HG03064 (cell line): Measurements from ENCODE around the gene CDH23.

Experiments used
- ATAC-seq: cut with Tn5 transposase; IDR thresholded peaks from one replicate; pipeline ENCODE4 v1.9.1; 2021; ENCODE audit warnings: low read depth; ENCODE audit not compliant: unreplicated experiment

CDH23 gene

GRCh38 chr10:71419002-71419540 is 22.4 kb downstream of the CDH23 start:
- no peak for ATAC-seq

GRCh38 chr10:71419750-71420149 is 23.0 kb downstream of the CDH23 start:
- ATAC-seq, result no peak

- no peak for ATAC-seq
Measured at GRCh38 chr10:71421075-71421434, 24.3 kb downstream of the CDH23 start.

GRCh38 chr10:71423250-71423649 is 26.5 kb downstream of the CDH23 start:
- ATAC-seq, result no peak

- ATAC-seq, result no peak
Measured at GRCh38 chr10:71423901-71424300, 27.2 kb downstream of the CDH23 start.

- ATAC-seq, result no peak
Measured at GRCh38 chr10:71424496-71425194, 27.9 kb downstream of the CDH23 start.

GRCh38 chr10:71426058-71426605 is 29.4 kb downstream of the CDH23 start:
- ATAC-seq, result no peak

GRCh38 chr10:71427246-71427645 is 30.5 kb downstream of the CDH23 start:
- no peak for ATAC-seq

GRCh38 chr10:71429304-71429703 is 32.6 kb downstream of the CDH23 start:
- no peak for ATAC-seq

- no peak for ATAC-seq
Measured at GRCh38 chr10:71429929-71430328, 33.2 kb downstream of the CDH23 start.

GRCh38 chr10:71431239-71432100 is 34.8 kb downstream of the CDH23 start:
- ATAC-seq, result no peak

- ATAC-seq, result no peak
Measured at GRCh38 chr10:71432101-71432905, 35.6 kb downstream of the CDH23 start.

GRCh38 chr10:71432956-71433767 is 36.4 kb downstream of the CDH23 start:
- no peak for ATAC-seq

- no peak for ATAC-seq
Measured at GRCh38 chr10:71433768-71434744, 37.3 kb downstream of the CDH23 start.

- no peak for ATAC-seq
Measured at GRCh38 chr10:71434760-71435394, 38.2 kb downstream of the CDH23 start.

- ATAC-seq, result no peak
Measured at GRCh38 chr10:71435571-71436267, 39.0 kb downstream of the CDH23 start.

- ATAC-seq, result no peak
Measured at GRCh38 chr10:71436268-71437125, 39.8 kb downstream of the CDH23 start.
